Karpas-422 (cell line): ENCODE results near the gene SLC27A4. TPM values are rescaled to one million over a fixed set of nuclear protein-coding genes. Genes with fewer than 3 reads are reported as not detected.
"Not testable (repeated sequence)": the region's sequence is repeated elsewhere in the genome, so short reads cannot be mapped to it uniquely, and the experiment has no call there.

Experiments
- DNase-seq: peaks from one replicate; pipeline ENCODE4 v3.0.0-alpha.2; 2015
- H2AFZ ChIP-seq: fragments of 200-600 bp; sonication (generic); 2 replicates; pipeline ENCODE4 v1.6.1; 2014; ENCODE audit warnings: antibody characterized with exemption, low read length, mixed read lengths
- H3K27ac ChIP-seq: fragments of 200-600 bp; sonication (generic); 2 replicates; pipeline ENCODE4 v1.5.1; 2014; ENCODE audit warnings: mild to moderate bottlenecking, low read length, moderate library complexity
- H3K27me3 ChIP-seq: fragments of 200-600 bp; sonication (generic); 2 replicates; pipeline ENCODE4 v1.6.1; 2014; ENCODE audit warnings: low read length, mixed read lengths
- H3K36me3 ChIP-seq: fragments of 200-600 bp; sonication (generic); 2 replicates; pipeline ENCODE4 v1.6.1; 2014; ENCODE audit warnings: low read length, mixed read lengths; ENCODE audit not compliant: insufficient read depth
- H3K4me1 ChIP-seq: fragments of 200-600 bp; sonication (generic); 2 replicates; pipeline ENCODE4 v1.6.1; 2014; ENCODE audit warnings: mild to moderate bottlenecking, low read length, mixed read lengths
- H3K4me2 ChIP-seq: fragments of 200-600 bp; sonication (generic); 2 replicates; pipeline ENCODE4 v1.6.1; 2014; ENCODE audit warnings: low read length, low read depth, mild to moderate bottlenecking; ENCODE audit not compliant: poor library complexity, severe bottlenecking
- H3K4me3 ChIP-seq: fragments of 200-600 bp; sonication (generic); 2 replicates; pipeline ENCODE4 v1.5.1; 2014; ENCODE audit warnings: mild to moderate bottlenecking, antibody characterized with exemption, low read length, mixed read lengths
- H3K79me2 ChIP-seq: fragments of 200-600 bp; sonication (generic); 2 replicates; pipeline ENCODE4 v1.6.1; 2014; ENCODE audit warnings: mild to moderate bottlenecking, low read length, mixed read lengths
- H3K9ac ChIP-seq: fragments of 200-600 bp; sonication (generic); 2 replicates; pipeline ENCODE4 v1.6.0; 2014; ENCODE audit warnings: low read length
- H3K9me2 ChIP-seq: fragments of 200-600 bp; sonication (generic), shearing (Covaris generic); replicated peaks from 2 replicates; pipeline ENCODE4 v1.6.0; 2014; ENCODE audit warnings: mild to moderate bottlenecking, low read length, moderate library complexity; ENCODE audit not compliant: insufficient read depth
- H3K9me3 ChIP-seq: fragments of 300-700, 200-600 bp; sonication (generic); 2 replicates; pipeline ENCODE4 v1.6.1; 2014; ENCODE audit warnings: low read length, mixed read lengths
- H4K20me1 ChIP-seq: fragments of 200-600 bp; sonication (generic); 2 replicates; pipeline ENCODE4 v1.6.1; 2014; ENCODE audit warnings: mild to moderate bottlenecking, antibody characterized with exemption, low read length, low read depth; ENCODE audit not compliant: insufficient read depth
- total RNA-seq: library from RNA; depleted of rRNA; stranded (reverse); fragments of >200 nt; shearing (Covaris generic); gene quantifications from 2 replicates; pipeline ENCODE4 v1.2.3, GENCODE V29; 2014; ENCODE audit warnings: low replicate concordance

The SLC27A4 gene
- total RNA-seq, 1 experiment from 2014 or later, result 18.5 TPM

DNA sequence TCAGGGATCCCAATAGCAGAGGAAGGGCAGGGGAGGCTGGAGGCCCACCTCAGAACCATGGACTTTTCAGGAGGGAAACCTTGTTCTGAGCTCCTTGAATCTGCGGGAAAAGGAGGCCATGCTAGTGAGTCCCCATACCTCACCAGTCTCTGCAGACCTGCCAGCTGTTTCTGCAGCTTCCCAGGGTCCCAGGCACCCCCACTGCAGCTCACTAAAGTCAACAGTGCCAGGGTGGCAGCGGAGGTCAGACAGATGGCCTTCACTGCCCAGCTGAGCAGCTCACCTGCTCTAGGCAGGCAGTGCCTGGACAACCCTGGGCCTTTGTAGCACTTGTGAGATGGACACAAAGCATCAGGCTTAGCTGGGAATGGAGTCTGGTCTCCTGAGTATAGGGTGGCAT, 4.4 kb upstream of the SLC27A4 start:
- Histone ChIP-seq H3K4me3 (no peak overlapping the region), H2AFZ (no peak overlapping the region), H3K27ac (no peak overlapping the region), H3K79me2 (peaks cover 2% of the 10 kb centered on the region; the same call in 1 of the 2 replicates), H3K9me3 (no peaks in the 10 kb centered on the region), H3K36me3 (no peaks in the 10 kb centered on the region), H4K20me1 (no peaks in the 10 kb centered on the region), H3K4me2 (no peak overlapping the region), H3K9ac (no peak overlapping the region), H3K27me3 (no peaks in the 10 kb centered on the region), H3K4me1 (peaks cover 28% of the 10 kb centered on the region), H3K9me2 (no peaks in the 10 kb centered on the region)
- DNase-seq, result no peak

DNA sequence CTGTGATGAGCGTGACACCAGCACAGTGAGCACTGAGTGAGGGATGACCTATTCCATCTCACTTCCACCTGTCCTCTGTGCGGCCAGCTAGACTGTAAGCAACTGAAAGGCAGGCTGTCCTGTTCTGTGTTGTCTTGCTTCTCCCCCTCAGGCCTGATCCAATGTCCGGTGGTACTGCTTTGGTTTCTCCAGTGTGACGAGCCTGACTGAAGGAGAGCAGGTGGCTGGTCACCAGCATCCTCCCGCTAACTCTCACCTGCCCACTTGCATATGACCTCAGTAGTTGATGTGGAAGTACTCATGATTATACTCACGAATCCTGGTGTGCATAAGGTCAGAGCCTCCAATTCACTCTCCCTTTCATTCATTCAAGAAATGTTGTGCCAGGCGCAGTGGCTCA, 2.4 kb upstream of the SLC27A4 start:
- H3K9me2 ChIP-seq, result no peaks in the 10 kb centered on the region
- peaks cover 24% of the 10 kb centered on the region for H3K4me1 ChIP-seq
- peaks cover 6% of the 10 kb centered on the region for H3K79me2 ChIP-seq
- no peak overlapping the region for H3K4me2 ChIP-seq
- no peak overlapping the region for H3K4me3 ChIP-seq
- peaks cover 3% of the 10 kb centered on the region; the same call in 1 of the 2 replicates for H3K36me3 ChIP-seq
- no peak overlapping the region for H3K9ac ChIP-seq
- H3K27me3 ChIP-seq, result no peaks in the 10 kb centered on the region
- no peak for DNase-seq
- H3K9me3 ChIP-seq, result no peaks in the 10 kb centered on the region
- H2AFZ ChIP-seq, result no peak overlapping the region
- no peak overlapping the region for H3K27ac ChIP-seq
- no peaks in the 10 kb centered on the region for H4K20me1 ChIP-seq

- not testable (repeated sequence) for H3K9ac ChIP-seq, H3K27ac ChIP-seq, H3K79me2 ChIP-seq, DNase-seq, H3K4me3 ChIP-seq, H4K20me1 ChIP-seq, H3K27me3 ChIP-seq, H3K4me2 ChIP-seq, H3K9me3 ChIP-seq, H3K36me3 ChIP-seq, H2AFZ ChIP-seq, H3K9me2 ChIP-seq
- peaks cover 15% of the 10 kb centered on the region for H3K4me1 ChIP-seq
Measured at GRCh38 chr9:128338852-128339614, 1.3 kb upstream of the SLC27A4 start.

GRCh38 chr9:128340691-128341434, 536 bp downstream of the SLC27A4 start:
- H3K4me3 ChIP-seq, result peak overlapping the region; percentile 98
- no peaks in the 10 kb centered on the region for H3K9me3 ChIP-seq

DNA sequence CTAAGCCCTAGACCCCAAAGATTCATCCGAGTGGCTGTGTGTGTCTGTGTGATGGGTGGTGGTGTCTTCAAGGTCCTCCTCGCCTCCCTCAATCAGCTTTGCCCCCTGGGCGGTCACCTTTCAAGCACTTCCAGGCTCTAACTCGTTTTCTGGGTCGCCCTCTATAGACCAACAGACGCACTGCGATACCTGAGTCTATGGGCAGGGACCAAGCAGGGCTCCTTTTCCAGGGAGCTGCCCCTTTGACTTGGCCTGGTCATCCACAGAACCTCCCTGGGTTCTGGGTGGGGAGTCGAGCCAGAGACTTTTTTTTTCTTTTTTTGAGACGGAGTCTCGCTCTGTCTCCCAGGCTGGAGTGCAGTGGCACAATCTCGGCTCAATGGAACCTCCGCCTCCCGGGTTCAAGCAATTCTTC, 1.1 kb downstream of the SLC27A4 start:
- no peaks in the 10 kb centered on the region for H3K27me3 ChIP-seq
- peak overlapping the region; percentile 88 for H3K9ac ChIP-seq
- H3K4me1 ChIP-seq, result peaks cover 15% of the 10 kb centered on the region
- H3K9me3 ChIP-seq, result no peaks in the 10 kb centered on the region
- H3K36me3 ChIP-seq, result peaks cover 3% of the 10 kb centered on the region; the same call in 1 of the 2 replicates
- H2AFZ ChIP-seq, result peak overlapping the region; percentile 95; the same call in 1 of the 2 replicates
- peak overlapping the region; percentile 98 for H3K4me3 ChIP-seq
- peak; percentile 91 for DNase-seq
- no peaks in the 10 kb centered on the region for H4K20me1 ChIP-seq
- H3K79me2 ChIP-seq, result peaks cover 6% of the 10 kb centered on the region
- no peak overlapping the region for H3K27ac ChIP-seq
- H3K9me2 ChIP-seq, result no peaks in the 10 kb centered on the region
- H3K4me2 ChIP-seq, result peak overlapping the region; percentile 96

More at GRCh38 chr9:128340691-128341434, 536 bp downstream of the SLC27A4 start:
- Histone ChIP-seq H3K4me1 (peaks cover 15% of the 10 kb centered on the region), H3K27me3 (no peaks in the 10 kb centered on the region), H3K79me2 (peaks cover 6% of the 10 kb centered on the region), H3K9ac (peak overlapping the region; percentile 88), H3K36me3 (peaks cover 3% of the 10 kb centered on the region; the same call in 1 of the 2 replicates), H3K4me2 (peak overlapping the region; percentile 96), H2AFZ (peak overlapping the region; percentile 95), H3K27ac (peak overlapping the region; percentile 26; the same call in 1 of the 2 replicates), H3K9me2 (no peaks in the 10 kb centered on the region), H4K20me1 (no peaks in the 10 kb centered on the region)
- no peak for DNase-seq

- peaks cover 3% of the 10 kb centered on the region; the same call in 1 of the 2 replicates for H3K36me3 ChIP-seq
- H3K9ac ChIP-seq, result no peak overlapping the region
- no peaks in the 10 kb centered on the region for H3K27me3 ChIP-seq
Measured at GRCh38 chr9:128342971-128343680, 2.8 kb downstream of the SLC27A4 start.

DNA sequence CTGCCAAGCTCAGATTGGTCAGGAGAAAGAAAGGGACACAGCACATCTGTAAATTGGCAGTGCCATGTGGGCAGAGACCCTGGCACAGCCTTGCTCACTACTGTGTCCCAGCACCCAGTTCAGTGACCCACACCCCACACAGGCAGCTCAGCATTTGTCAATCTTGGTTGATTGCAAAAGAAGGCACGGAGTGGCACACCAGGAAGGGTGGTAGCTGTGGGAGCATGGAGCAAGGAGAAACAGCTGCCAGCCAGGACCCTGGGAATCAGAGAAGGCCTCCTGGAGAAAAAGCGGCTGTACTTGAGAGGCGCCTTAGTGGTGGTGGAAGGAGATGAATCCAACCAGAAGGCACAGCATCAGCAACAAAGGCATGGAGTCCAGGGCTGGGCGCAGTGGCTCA, 3.5 kb downstream of the SLC27A4 start:
- Histone ChIP-seq H3K27me3 (no peaks in the 10 kb centered on the region), H2AFZ (no peak overlapping the region), H3K9ac (no peak overlapping the region), H3K9me3 (no peaks in the 10 kb centered on the region), H3K27ac (no peak overlapping the region), H3K79me2 (peaks cover 6% of the 10 kb centered on the region), H4K20me1 (no peaks in the 10 kb centered on the region), H3K4me2 (no peak overlapping the region), H3K4me3 (no peak overlapping the region), H3K9me2 (no peaks in the 10 kb centered on the region), H3K4me1 (peaks cover 15% of the 10 kb centered on the region), H3K36me3 (peaks cover 5% of the 10 kb centered on the region; the same call in 1 of the 2 replicates)
- DNase-seq, result no peak

More at GRCh38 chr9:128342971-128343680, 2.8 kb downstream of the SLC27A4 start:
- Histone ChIP-seq H2AFZ (no peak overlapping the region), H3K4me2 (no peak overlapping the region), H3K27ac (no peak overlapping the region), H3K4me1 (peaks cover 15% of the 10 kb centered on the region), H3K79me2 (peaks cover 6% of the 10 kb centered on the region), H3K9me3 (no peaks in the 10 kb centered on the region), H3K4me3 (no peak overlapping the region), H3K9me2 (no peaks in the 10 kb centered on the region), H4K20me1 (no peaks in the 10 kb centered on the region)
- DNase-seq, result no peak
